HepG2 (cell line): Measurements from ENCODE around the gene FAM161A. TPM values are rescaled to one million over a fixed set of nuclear protein-coding genes. Genes with fewer than 3 reads are reported as not detected.

Experiments used
- ATF7-NPFF ChIP-seq: sonication (generic); formaldehyde crosslinking; IDR thresholded peaks from 2 replicates; pipeline ENCODE4 v1.8.1; 2023; ENCODE audit warnings: mild to moderate bottlenecking, low read depth, missing genetic modification reagents, moderate library complexity
- BRCA1 ChIP-seq: sonication (generic); formaldehyde crosslinking; IDR thresholded peaks from 2 replicates; pipeline ENCODE4 v1.4.0; 2020; ENCODE audit warnings: missing genetic modification reagents
- FOXM1 ChIP-seq: sonication (generic); formaldehyde crosslinking; IDR thresholded peaks from 2 replicates; pipeline ENCODE4 v1.5.0; 2020; ENCODE audit warnings: missing genetic modification reagents
- GATAD2A ChIP-seq: IDR thresholded peaks from 2 replicates; pipeline ENCODE4 v1.6.1; 2016
- GZF1 ChIP-seq: sonication (generic); formaldehyde crosslinking; IDR thresholded peaks from 2 replicates; pipeline ENCODE4 v1.5.1; 2020; ENCODE audit warnings: mild to moderate bottlenecking, missing genetic modification reagents
- HNF4A ChIP-seq: sonication (generic); formaldehyde crosslinking; IDR thresholded peaks from 2 replicates; pipeline ENCODE4 v1.4.0; 2020; ENCODE audit warnings: missing genetic modification reagents
- HNRNPL ChIP-seq: fragments of 200-400 bp; formaldehyde crosslinking; IDR thresholded peaks from 2 replicates; pipeline ENCODE4 v1.6.1; 2017; ENCODE audit warnings: mild to moderate bottlenecking, low read depth, low read length
- IRF2 ChIP-seq: IDR thresholded peaks from 2 replicates; pipeline ENCODE4 v1.6.1; 2018; ENCODE audit warnings: missing genetic modification reagents, missing compliant biosample characterization
- KAT8 ChIP-seq: IDR thresholded peaks from 2 replicates; pipeline ENCODE4 v1.6.1; 2016; ENCODE audit warnings: missing genetic modification reagents, missing compliant biosample characterization
- MED8 ChIP-seq: sonication (generic); formaldehyde crosslinking; IDR thresholded peaks from 2 replicates; pipeline ENCODE4 v1.8.1; 2023; ENCODE audit warnings: mild to moderate bottlenecking, missing genetic modification reagents; ENCODE audit not compliant: insufficient replicate concordance
- NFKBIZ ChIP-seq: IDR thresholded peaks from 2 replicates; pipeline ENCODE4 v1.6.1; 2018; ENCODE audit warnings: missing genetic modification reagents, missing compliant biosample characterization
- NFYC ChIP-seq: IDR thresholded peaks from 2 replicates; pipeline ENCODE4 v1.6.1; 2016; ENCODE audit warnings: missing genetic modification reagents, missing compliant biosample characterization
- NRL ChIP-seq: sonication (generic); formaldehyde crosslinking; IDR thresholded peaks from 2 replicates; pipeline ENCODE4 v1.5.0; 2020; ENCODE audit warnings: missing genetic modification reagents, mild to moderate bottlenecking, moderate library complexity, borderline replicate concordance
- PAWR ChIP-seq: sonication (generic); formaldehyde crosslinking; IDR thresholded peaks from 2 replicates; pipeline ENCODE4 v1.4.0; 2020; ENCODE audit warnings: missing genetic modification reagents, mild to moderate bottlenecking, borderline replicate concordance
- SAP130 ChIP-seq: IDR thresholded peaks from 2 replicates; pipeline ENCODE4 v1.6.1; 2016; ENCODE audit warnings: low read depth
- SSRP1 ChIP-seq: IDR thresholded peaks from 2 replicates; pipeline ENCODE4 v1.6.1; 2016; ENCODE audit warnings: control low read depth
- ZFP37 ChIP-seq: sonication (generic); formaldehyde crosslinking; IDR thresholded peaks from 2 replicates; pipeline ENCODE4 v1.4.0; 2020; ENCODE audit warnings: missing genetic modification reagents, borderline replicate concordance
- ZNF224 ChIP-seq: sonication (generic); formaldehyde crosslinking; IDR thresholded peaks from 2 replicates; pipeline ENCODE4 v1.5.0; 2020; ENCODE audit warnings: mild to moderate bottlenecking, missing genetic modification reagents
- ZNF446 ChIP-seq: sonication (generic); formaldehyde crosslinking; IDR thresholded peaks from 2 replicates; pipeline ENCODE4 v1.5.0; 2020; ENCODE audit warnings: mild to moderate bottlenecking, missing genetic modification reagents
- ZNF530 ChIP-seq: sonication (generic); formaldehyde crosslinking; IDR thresholded peaks from 2 replicates; pipeline ENCODE4 v1.5.0; 2020; ENCODE audit warnings: low read depth, mild to moderate bottlenecking, missing genetic modification reagents
- ZNF749 ChIP-seq: sonication (generic); formaldehyde crosslinking; IDR thresholded peaks from 2 replicates; pipeline ENCODE4 v1.8.0; 2022; ENCODE audit warnings: mild to moderate bottlenecking, missing genetic modification reagents, moderate library complexity, borderline replicate concordance
- ZNF766 ChIP-seq: sonication (generic); formaldehyde crosslinking; IDR thresholded peaks from 2 replicates; pipeline ENCODE4 v1.5.0; 2020; ENCODE audit warnings: missing genetic modification reagents, borderline replicate concordance
- ZNF776 ChIP-seq: sonication (generic); formaldehyde crosslinking; IDR thresholded peaks from 2 replicates; pipeline ENCODE4 v1.4.0; 2020; ENCODE audit warnings: mild to moderate bottlenecking, missing genetic modification reagents
- ZNF83 ChIP-seq: sonication (generic); formaldehyde crosslinking; IDR thresholded peaks from 2 replicates; pipeline ENCODE4 v1.4.0; 2020; ENCODE audit warnings: missing genetic modification reagents, mild to moderate bottlenecking, borderline replicate concordance
- polyA plus RNA-seq, 8 experiments: library from polyadenylated mRNA; depleted of rRNA in 3 of 8; stranded (reverse) in 7 of 8; unstranded in 1 of 8; fragments of >200 nt; fragmentation: Illumina TruSeq in 4 of 8; extraction: Trizol in 4 of 8; gene quantifications; 2 replicates each; pipeline versions ENCODE4 v1.2.1 to v1.2.3, GENCODE V29; 2011 to 2016; ENCODE audit warnings: low read depth in 4 of 8, missing spikeins in 1 of 8, mixed read lengths in 1 of 8; ENCODE audit not compliant: insufficient read depth in 1 of 8
- total RNA-seq, 5 experiments: library from RNA; depleted of rRNA; stranded (reverse); fragments of >200 nt; fragmentation: Illumina TruSeq; extraction: Trizol; gene quantifications; 2 replicates each; pipeline ENCODE4 v1.2.3, GENCODE V29; 2016; ENCODE audit warnings: low read depth in 1 of 5
- TF ChIP-seq, protein P1 (sequence below): sonication (generic); formaldehyde crosslinking; IDR thresholded peaks from 2 replicates; pipeline ENCODE4 v1.4.0; 2020; ENCODE audit warnings: missing genetic modification reagents
- TF ChIP-seq, protein P2 (sequence below): sonication (generic); formaldehyde crosslinking; IDR thresholded peaks from 2 replicates; pipeline ENCODE4 v1.4.0; 2020; ENCODE audit warnings: missing genetic modification reagents, borderline replicate concordance

Gene FAM161A
- total and polyA plus RNA-seq, 2 of the 13 experiments (the other 11 are each of a cell fraction or from before 2014, with no cell fraction given): 2.7 to 3.4 TPM

DNA sequence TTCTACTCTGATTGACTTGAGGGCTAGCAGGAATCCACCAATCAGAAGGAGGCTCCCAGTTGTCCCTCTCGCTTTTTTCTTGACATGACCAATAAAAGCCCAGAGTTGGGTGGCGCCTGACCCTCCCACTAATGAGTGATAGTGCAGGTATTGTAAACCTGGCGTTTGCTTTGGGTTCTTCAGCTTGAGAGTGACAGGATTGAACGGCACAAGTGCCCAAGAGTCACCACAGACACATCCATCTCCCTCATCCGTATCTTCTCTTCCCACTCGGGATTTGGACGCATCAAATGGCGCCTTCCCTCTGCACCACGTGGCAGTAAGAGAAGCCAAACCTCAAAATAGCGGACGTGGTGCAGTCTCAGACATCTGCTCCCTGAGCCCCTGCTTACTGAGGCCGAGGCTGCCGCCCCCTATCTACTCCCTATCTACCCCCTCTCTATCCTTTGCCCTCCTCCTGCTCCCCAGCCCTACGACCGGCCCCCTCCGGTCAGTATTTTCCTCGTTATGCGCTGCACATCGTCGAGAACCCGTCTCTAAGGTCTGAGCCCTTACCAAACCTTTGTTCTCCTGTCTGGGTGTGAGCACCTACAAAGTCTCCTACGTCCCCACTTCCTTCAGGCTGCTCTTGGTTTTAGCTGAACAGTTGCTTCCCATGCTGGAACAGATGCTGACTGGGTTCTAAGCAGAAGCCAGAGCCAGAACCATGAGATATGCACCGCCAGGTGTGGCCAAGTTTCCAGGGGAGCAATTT, 881 bp upstream of the FAM161A start (continued):
- TF ChIP-seq ZNF766 (no peak), PAWR (CRISPR knock-in tag) (no peak), HNRNPL (no peak), ZNF530 (CRISPR knock-in tag) (no peak), ATF7-NPFF (CRISPR knock-in tag) (peak; percentile 52; the same call in 1 of the 2 replicates), SSRP1 (CRISPR knock-in tag) (0 out of 2 replicates have a peak, but pooled peaks have one; percentile 49), ZFP37 (CRISPR knock-in tag) (no peak), FOXM1 (no peak), NFKBIZ (CRISPR knock-in tag) (no peak), ZNF749 (CRISPR knock-in tag) (peak; percentile 86; the same call in 1 of the 2 replicates), KAT8 (no peak), ZNF224 (no peak), BRCA1 (CRISPR knock-in tag) (no peak; the same call in 1 of the 2 replicates), ZNF83 (CRISPR knock-in tag) (no peak), GATAD2A (CRISPR knock-in tag) (no peak; the same call in 1 of the 2 replicates), SAP130 (CRISPR knock-in tag) (peak; percentile 37; the same call in 1 of the 2 replicates), GZF1 (peak; percentile 21; the same call in 1 of the 2 replicates), ZNF776 (CRISPR knock-in tag) (no peak), NFYC (CRISPR knock-in tag) (peak; percentile 96), IRF2 (CRISPR knock-in tag) (0 out of 2 replicates have a peak, but pooled peaks have one; percentile 24), MED8 (CRISPR knock-in tag) (no peak), HNF4A (CRISPR knock-in tag) (peak; percentile 18; the same call in 1 of the 2 replicates), ZNF446 (CRISPR knock-in tag) (no peak), NRL (no peak)
- TF ChIP-seq, protein P1, sequence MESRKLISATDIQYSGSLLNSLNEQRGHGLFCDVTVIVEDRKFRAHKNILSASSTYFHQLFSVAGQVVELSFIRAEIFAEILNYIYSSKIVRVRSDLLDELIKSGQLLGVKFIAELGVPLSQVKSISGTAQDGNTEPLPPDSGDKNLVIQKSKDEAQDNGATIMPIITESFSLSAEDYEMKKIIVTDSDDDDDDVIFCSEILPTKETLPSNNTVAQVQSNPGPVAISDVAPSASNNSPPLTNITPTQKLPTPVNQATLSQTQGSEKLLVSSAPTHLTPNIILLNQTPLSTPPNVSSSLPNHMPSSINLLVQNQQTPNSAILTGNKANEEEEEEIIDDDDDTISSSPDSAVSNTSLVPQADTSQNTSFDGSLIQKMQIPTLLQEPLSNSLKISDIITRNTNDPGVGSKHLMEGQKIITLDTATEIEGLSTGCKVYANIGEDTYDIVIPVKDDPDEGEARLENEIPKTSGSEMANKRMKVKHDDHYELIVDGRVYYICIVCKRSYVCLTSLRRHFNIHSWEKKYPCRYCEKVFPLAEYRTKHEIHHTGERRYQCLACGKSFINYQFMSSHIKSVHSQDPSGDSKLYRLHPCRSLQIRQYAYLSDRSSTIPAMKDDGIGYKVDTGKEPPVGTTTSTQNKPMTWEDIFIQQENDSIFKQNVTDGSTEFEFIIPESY: peak; percentile 14; the same call in 1 of the 2 replicates
- TF ChIP-seq, protein P2, sequence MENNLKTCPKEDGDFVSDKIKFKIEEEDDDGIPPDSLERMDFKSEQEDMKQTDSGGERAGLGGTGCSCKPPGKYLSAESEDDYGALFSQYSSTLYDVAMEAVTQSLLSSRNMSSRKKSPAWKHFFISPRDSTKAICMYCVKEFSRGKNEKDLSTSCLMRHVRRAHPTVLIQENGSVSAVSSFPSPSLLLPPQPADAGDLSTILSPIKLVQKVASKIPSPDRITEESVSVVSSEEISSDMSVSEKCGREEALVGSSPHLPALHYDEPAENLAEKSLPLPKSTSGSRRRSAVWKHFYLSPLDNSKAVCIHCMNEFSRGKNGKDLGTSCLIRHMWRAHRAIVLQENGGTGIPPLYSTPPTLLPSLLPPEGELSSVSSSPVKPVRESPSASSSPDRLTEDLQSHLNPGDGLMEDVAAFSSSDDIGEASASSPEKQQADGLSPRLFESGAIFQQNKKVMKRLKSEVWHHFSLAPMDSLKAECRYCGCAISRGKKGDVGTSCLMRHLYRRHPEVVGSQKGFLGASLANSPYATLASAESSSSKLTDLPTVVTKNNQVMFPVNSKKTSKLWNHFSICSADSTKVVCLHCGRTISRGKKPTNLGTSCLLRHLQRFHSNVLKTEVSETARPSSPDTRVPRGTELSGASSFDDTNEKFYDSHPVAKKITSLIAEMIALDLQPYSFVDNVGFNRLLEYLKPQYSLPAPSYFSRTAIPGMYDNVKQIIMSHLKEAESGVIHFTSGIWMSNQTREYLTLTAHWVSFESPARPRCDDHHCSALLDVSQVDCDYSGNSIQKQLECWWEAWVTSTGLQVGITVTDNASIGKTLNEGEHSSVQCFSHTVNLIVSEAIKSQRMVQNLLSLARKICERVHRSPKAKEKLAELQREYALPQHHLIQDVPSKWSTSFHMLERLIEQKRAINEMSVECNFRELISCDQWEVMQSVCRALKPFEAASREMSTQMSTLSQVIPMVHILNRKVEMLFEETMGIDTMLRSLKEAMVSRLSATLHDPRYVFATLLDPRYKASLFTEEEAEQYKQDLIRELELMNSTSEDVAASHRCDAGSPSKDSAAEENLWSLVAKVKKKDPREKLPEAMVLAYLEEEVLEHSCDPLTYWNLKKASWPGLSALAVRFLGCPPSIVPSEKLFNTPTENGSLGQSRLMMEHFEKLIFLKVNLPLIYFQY (CRISPR knock-in tag): peak; percentile 29
